Transverse colon (tissue), 4 donors: ENCODE data around the gene CNTNAP2.

Experiments used
- CTCF ChIP-seq, 5 experiments: fragments of 200-600 bp in 3 of 5; fragments of 450-650 bp in 2 of 5; sonication (generic) in 3 of 5; IDR thresholded peaks; 1 replicate in 2 of 5; 2 replicates in 3 of 5; pipeline ENCODE4 v1.5.1; 2016 to 2017; ENCODE audit warnings: antibody characterized with exemption in 5 of 5, inconsistent platforms in 3 of 5, mild to moderate bottlenecking in 2 of 5, moderate library complexity in 1 of 5
- POLR2A ChIP-seq: fragments of 450-650 bp; IDR thresholded peaks from one replicate; pipeline ENCODE4 v1.6.1; 2016; ENCODE audit warnings: antibody characterized with exemption, mild to moderate bottlenecking, moderate library complexity
- POLR2AphosphoS5 ChIP-seq, 3 donors: sonication (generic); formaldehyde crosslinking; IDR thresholded peaks; one replicate each; pipeline ENCODE4 v1.6.1; 2016; ENCODE audit warnings: antibody characterized with exemption in 3 of 3

- TF ChIP-seq POLR2A (no peak), CTCF (IDR thresholded peaks at IDR 0.05) (no peak), POLR2AphosphoS5 (IDR thresholded peaks at IDR 0.05) (no peak)
Observed at GRCh38 chr7:146096994-146097393, 19.6 kb upstream of the CNTNAP2 start.
